CD4-positive, alpha-beta T cell (primary cell): ENCODE measurements around the gene CDH22. TPM values are rescaled to one million over a fixed set of nuclear protein-coding genes. Genes with fewer than 3 reads are reported as not detected.
A peak's percentile ranks its signal among the peaks of the same experiment; 100 is the strongest.

Experiments used
- ATAC-seq: fragments of 200-7000 bp; cut with Tn5 transposase; one replicate; pipeline ENCODE4 v1.10.0; 2022; ENCODE audit warnings: mild to moderate bottlenecking; ENCODE audit not compliant: poor library complexity
- CTCF ChIA-PET: fragments of 350-600 bp; sonication (Branson Sonifier 250); formaldehyde crosslinking; loops from one replicate; lab custom pipeline; 2021; ENCODE audit warnings: antibody characterized with exemption, inconsistent platforms; lab: Charles Lee
- POLR2A ChIA-PET: fragments of 350-600 bp; sonication (Branson Sonifier 250); formaldehyde crosslinking; loops from one replicate; lab custom pipeline; 2021; ENCODE audit warnings: antibody characterized with exemption, inconsistent platforms; lab: Charles Lee
- DNase-seq, 14 experiments: peaks; one replicate each; pipeline ENCODE4 v3.0.0-alpha.2; 2013 to 2020; ENCODE audit warnings: mixed read lengths in 2 of 14
- H3K27ac ChIP-seq, 2 donors: one replicate each; pipeline versions ENCODE4 v1.5.1 to v1.7.0; 2013; ENCODE audit warnings: low read length in 2 of 2, low read depth in 1 of 2, mild to moderate bottlenecking in 1 of 2
- H3K27me3 ChIP-seq, 2 experiments: 1 replicate in 1 of 2; 2 replicates in 1 of 2; pipeline versions ENCODE4 v1.6.1 to v1.7.0; 2013; ENCODE audit warnings: low read length in 2 of 2, control low read depth in 1 of 2, mild to moderate bottlenecking in 1 of 2, moderate library complexity in 1 of 2; ENCODE audit not compliant: insufficient read depth in 2 of 2, control insufficient read depth in 1 of 2
- H3K36me3 ChIP-seq: one replicate; pipeline ENCODE4 v1.6.1; 2013; ENCODE audit warnings: low read length, control low read depth; ENCODE audit not compliant: insufficient read depth
- H3K4me1 ChIP-seq: one replicate; pipeline ENCODE4 v1.6.1; 2013; ENCODE audit warnings: low read length, control low read depth; ENCODE audit not compliant: insufficient read depth
- H3K4me3 ChIP-seq: one replicate; pipeline ENCODE4 v1.5.1; 2013; ENCODE audit warnings: mild to moderate bottlenecking, low read length, moderate library complexity
- H3K9me3 ChIP-seq, 2 experiments: 1 replicate in 1 of 2; 2 replicates in 1 of 2; pipeline versions ENCODE4 v1.6.1 to v1.7.0; 2013; ENCODE audit warnings: low read length in 2 of 2, mild to moderate bottlenecking in 2 of 2, control low read depth in 1 of 2, moderate library complexity in 1 of 2; ENCODE audit not compliant: control insufficient read depth in 1 of 2, insufficient read depth in 1 of 2
- H3K27ac Mint-ChIP-seq: one replicate; pipeline ENCODE4 v1.8.0; 2020; ENCODE audit warnings: mixed read lengths
- H3K27me3 Mint-ChIP-seq: one replicate; pipeline ENCODE4 v1.8.0; 2021; ENCODE audit warnings: mixed read lengths
- H3K36me3 Mint-ChIP-seq: one replicate; pipeline ENCODE4 v1.8.0; 2021; ENCODE audit warnings: low read depth, mixed read lengths
- H3K4me1 Mint-ChIP-seq: one replicate; pipeline ENCODE4 v1.8.0; 2021; ENCODE audit warnings: low read depth, mixed read lengths
- H3K4me3 Mint-ChIP-seq: one replicate; pipeline ENCODE4 v1.8.0; 2020; ENCODE audit warnings: mild to moderate bottlenecking, mixed read lengths
- H3K9me3 Mint-ChIP-seq: one replicate; pipeline ENCODE4 v1.8.0; 2020; ENCODE audit warnings: mixed read lengths
- CTCF ChIP-seq: fragments of 200-600 bp; IDR thresholded peaks from one replicate; pipeline ENCODE4 v1.8.0; 2022; ENCODE audit warnings: antibody characterized with exemption, mild to moderate bottlenecking
- intact Hi-C, 2 experiments: fragments of 100-400 bp; cut with DNase I in 1 of 2; cut with micrococcal nuclease in 1 of 2; formaldehyde crosslinking; loops; one replicate each; pipeline versions ENCODE4 v1.15.1 to v1.9.0; 2023 to 2025; cut with DNase I, micrococcal nuclease
- total RNA-seq, 174 experiments: library from RNA in 2 of 174; stranded (reverse) in 2 of 174; gene quantifications; one replicate each; pipeline ENCODE4 v1.2.3 and lab custom pipeline; 2021 to 2026

The CDH22 gene
- total RNA-seq, 2 experiments from 2014 or later: not detected

- Mint-ChIP-seq H3K27ac (peak overlapping the region; percentile 66), H3K36me3 (peaks cover 7% of the 10 kb centered on the region), H3K4me3 (peak overlapping the region; percentile 84), H3K9me3 (no peaks in the 10 kb centered on the region), H3K27me3 (peaks cover 21% of the 10 kb centered on the region), H3K4me1 (peaks cover 30% of the 10 kb centered on the region)
- Histone ChIP-seq H3K27ac (no peak overlapping the region), H3K4me3 (peak overlapping the region; percentile 34), H3K27me3 (peaks cover 14 to 27% of the 10 kb centered on the region in 2 experiments), H3K36me3 (peaks cover 3% of the 10 kb centered on the region), H3K9me3 (no peaks in the 10 kb centered on the region), H3K4me1 (peaks cover 21% of the 10 kb centered on the region)
- ChIA-PET CTCF (no interaction called here), POLR2A (interaction anchor here (0.7 to 1.3 kb wide), 3 partner anchors 21 to 64 kb away, joined by 3 to 4 read pairs (median 3); partner anchors contain the start of gene ELMO2)
- DNase-seq (no peak), ATAC-seq (no peak)
- intact Hi-C loops: no loop called here
- TF ChIP-seq CTCF: no peak
Measured at GRCh38 chr20:46342451-46343347, 34.4 kb upstream of the CDH22 start.

DNA sequence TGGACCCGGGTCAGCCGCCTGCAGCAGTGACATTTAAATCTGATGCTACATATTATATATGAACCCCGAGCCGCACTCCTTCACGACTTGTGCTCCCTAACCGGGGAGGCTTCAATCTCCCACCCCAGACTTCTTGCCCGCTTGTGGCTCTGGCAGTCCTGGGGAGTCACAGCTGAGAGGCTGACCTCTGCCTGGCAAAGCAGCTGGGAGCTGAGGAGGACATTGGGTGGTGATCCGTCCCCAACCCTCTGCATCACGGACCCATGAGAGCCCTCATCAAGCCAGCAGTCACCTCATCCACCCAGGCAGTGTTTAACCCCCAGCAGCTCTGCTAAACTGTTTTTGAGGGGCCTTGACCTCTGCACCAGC is 33.7 kb upstream of the CDH22 start:
- Mint-ChIP-seq H3K9me3 (no peaks in the 10 kb centered on the region), H3K27ac (no peak overlapping the region), H3K4me3 (no peak overlapping the region), H3K36me3 (peaks cover 7% of the 10 kb centered on the region), H3K4me1 (peaks cover 24% of the 10 kb centered on the region), H3K27me3 (peaks cover 21% of the 10 kb centered on the region)
- DNase-seq (no peak), ATAC-seq (no peak)
- Histone ChIP-seq H3K4me3 (no peak overlapping the region), H3K9me3 (no peaks in the 10 kb centered on the region), H3K27ac (no peak overlapping the region), H3K4me1 (peaks cover 21% of the 10 kb centered on the region), H3K27me3 (peaks cover 19 to 34% of the 10 kb centered on the region in 2 experiments), H3K36me3 (peaks cover 3% of the 10 kb centered on the region)
- POLR2A ChIA-PET: interaction anchor here (0.7 to 1.3 kb wide), 3 partner anchors 21 to 64 kb away, joined by 3 to 4 read pairs (median 3); partner anchors contain the start of gene ELMO2
- no peak for TF ChIP-seq CTCF
- intact Hi-C loops: no loop called here
- CTCF ChIA-PET: no interaction called here

DNA sequence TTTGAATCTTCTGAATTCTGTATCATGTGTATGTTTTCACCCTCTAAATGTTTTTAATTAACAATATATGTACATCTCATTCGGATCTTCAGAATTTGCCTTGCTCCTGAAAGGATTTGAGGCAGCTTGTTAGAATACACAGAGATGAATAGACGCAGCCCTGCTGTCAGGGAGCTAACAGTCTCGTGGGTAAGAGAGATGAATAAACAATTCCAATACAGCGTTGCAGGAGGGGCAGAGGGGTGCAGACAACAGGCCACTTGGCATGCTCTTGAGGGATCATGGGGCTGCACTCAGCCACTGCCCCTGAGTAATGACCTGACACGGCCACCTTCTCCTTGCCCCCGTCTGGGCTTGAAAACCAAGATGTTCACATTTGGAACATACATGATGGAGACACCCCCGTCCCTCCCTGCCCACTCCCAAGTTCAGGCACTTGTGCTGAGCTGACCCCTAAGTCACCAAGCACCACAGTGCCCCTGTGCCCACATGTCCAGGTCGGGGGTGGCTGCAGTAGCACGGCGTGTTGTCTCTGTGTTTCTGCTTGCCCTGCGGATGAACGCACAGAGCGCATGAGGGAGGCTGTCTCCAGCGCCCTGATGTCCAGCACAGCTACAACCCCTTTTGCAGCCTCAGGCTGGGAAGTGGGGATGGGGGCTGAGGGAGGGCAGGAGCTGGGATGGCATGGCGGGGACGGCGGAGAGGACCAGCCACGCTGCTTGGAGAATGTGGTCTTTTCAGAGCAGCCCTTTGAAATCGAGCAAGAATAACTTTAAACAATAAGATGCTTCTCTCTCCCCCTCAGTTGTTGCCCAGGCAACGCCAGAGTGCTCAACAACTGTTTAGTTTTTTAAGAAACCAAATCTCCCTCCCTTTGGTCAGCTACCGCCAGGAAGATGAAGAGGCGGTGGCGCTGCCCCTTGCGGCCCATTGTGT is 33.0 kb upstream of the CDH22 start:
- H3K4me1 Mint-ChIP-seq: peaks cover 22% of the 10 kb centered on the region
- H3K36me3 Mint-ChIP-seq: peaks cover 3% of the 10 kb centered on the region
- H3K4me3 Mint-ChIP-seq: no peak overlapping the region
- no peaks in the 10 kb centered on the region for H3K9me3 Mint-ChIP-seq
- CTCF ChIA-PET: no interaction called here
- POLR2A ChIA-PET: interaction anchor here (0.7 kb wide), 1 partner anchor 22 kb away, joined by 3 read pairs; no protein-coding TSS in a partner anchor
- Histone ChIP-seq H3K4me1 (peaks cover 21% of the 10 kb centered on the region), H3K27me3 (peaks cover 24 to 36% of the 10 kb centered on the region in 2 experiments), H3K9me3 (no peaks in the 10 kb centered on the region), H3K27ac (no peak overlapping the region), H3K36me3 (no peaks in the 10 kb centered on the region), H3K4me3 (no peak overlapping the region)
- ATAC-seq (no peak), DNase-seq (no peak)
- intact Hi-C loops: no loop called here
- TF ChIP-seq CTCF: no peak
- peaks cover 25% of the 10 kb centered on the region for H3K27me3 Mint-ChIP-seq
- H3K27ac Mint-ChIP-seq: no peak overlapping the region
